Mesendoderm (in vitro differentiated cells): ENCODE measurements around the gene PCNT.

Experiments
- DNase-seq: peaks from one replicate; pipeline ENCODE4 v3.0.0; 2013
- H2AK5ac ChIP-seq: 2 replicates; pipeline ENCODE4 v1.6.1; 2013; ENCODE audit warnings: low read length, inconsistent platforms
- H2BK120ac ChIP-seq: 2 replicates; pipeline ENCODE4 v1.6.1; 2013; ENCODE audit warnings: low read depth, mild to moderate bottlenecking, low read length, moderate library complexity, mixed read lengths
- H2BK15ac ChIP-seq: replicated peaks from 2 replicates; pipeline ENCODE4 v1.6.1; 2013; ENCODE audit warnings: low read depth, mild to moderate bottlenecking, moderate library complexity
- H2BK5ac ChIP-seq: 2 replicates; pipeline ENCODE4 v1.6.1; 2013; ENCODE audit warnings: low read length, inconsistent platforms
- H3K18ac ChIP-seq: 2 replicates; pipeline ENCODE4 v1.6.1; 2013; ENCODE audit warnings: mild to moderate bottlenecking, low read length, mixed read lengths
- H3K23ac ChIP-seq: one replicate; pipeline ENCODE4 v1.6.1; 2013; ENCODE audit warnings: low read length
- H3K27ac ChIP-seq: 2 replicates; pipeline ENCODE4 v1.5.1; 2013; ENCODE audit warnings: low read depth, mild to moderate bottlenecking, inconsistent platforms, low read length, moderate library complexity
- H3K27me3 ChIP-seq: 2 replicates; pipeline ENCODE4 v1.6.1; 2013; ENCODE audit warnings: low read length, control low read depth, mild to moderate bottlenecking, inconsistent platforms; ENCODE audit not compliant: insufficient read depth, poor library complexity
- H3K36me3 ChIP-seq: 2 replicates; pipeline ENCODE4 v1.6.1; 2013; ENCODE audit warnings: low read length, inconsistent platforms; ENCODE audit not compliant: control insufficient read depth, insufficient read depth
- H3K4ac ChIP-seq: one replicate; pipeline ENCODE4 v1.6.1; 2013; ENCODE audit warnings: low read depth, mild to moderate bottlenecking, low read length, moderate library complexity
- H3K4me1 ChIP-seq: 2 replicates; pipeline ENCODE4 v1.6.1; 2013; ENCODE audit warnings: low read depth, low read length, inconsistent platforms; ENCODE audit not compliant: control insufficient read depth
- H3K4me2 ChIP-seq: 2 replicates; pipeline ENCODE4 v1.6.1; 2013; ENCODE audit warnings: low read length
- H3K4me3 ChIP-seq: 2 replicates; pipeline ENCODE4 v1.5.1; 2013; ENCODE audit warnings: mild to moderate bottlenecking, low read length
- H3K56ac ChIP-seq: one replicate; pipeline ENCODE4 v1.6.1; 2013; ENCODE audit warnings: low read length
- H3K79me1 ChIP-seq: 2 replicates; pipeline ENCODE4 v1.6.1; 2013; ENCODE audit warnings: low read length, inconsistent platforms
- H3K79me2 ChIP-seq: 2 replicates; pipeline ENCODE4 v1.6.1; 2013; ENCODE audit warnings: mild to moderate bottlenecking, low read length; ENCODE audit not compliant: control insufficient read depth, insufficient read depth
- H3K9ac ChIP-seq: 2 replicates; pipeline ENCODE4 v1.6.1; 2013; ENCODE audit warnings: low read length, inconsistent platforms
- H4K5ac ChIP-seq: one replicate; pipeline ENCODE4 v1.6.1; 2013; ENCODE audit warnings: low read length
- H4K8ac ChIP-seq: one replicate; pipeline ENCODE4 v1.6.1; 2013; ENCODE audit warnings: low read depth, mild to moderate bottlenecking, control low read depth, low read length, moderate library complexity
- WGBS: extraction: QIAGEN DNeasy Blood & Tissue Kit; methylation state at CpG from one replicate; pipeline ENCODE4 v1.1.7; 2013; ENCODE audit warnings: low lambda C conversion rate, missing lambda C conversion rate; ENCODE audit not compliant: insufficient coverage; ENCODE audit errors: extremely low coverage; 5-methylcytosine and 5-hydroxymethylcytosine counted together

The PCNT gene

GRCh38 chr21:46357684-46358425 is 33.9 kb downstream of the PCNT start:
- Histone ChIP-seq H3K36me3 (peaks cover 17% of the 10 kb centered on the region), H2BK15ac (no peak overlapping the region), H4K8ac (no peak overlapping the region), H2BK5ac (no peak overlapping the region), H3K79me2 (no peaks in the 10 kb centered on the region), H3K27me3 (no peaks in the 10 kb centered on the region), H3K4ac (no peak overlapping the region), H3K23ac (no peak overlapping the region), H3K9ac (no peak overlapping the region), H3K18ac (no peak overlapping the region), H2AK5ac (no peak overlapping the region), H4K5ac (no peak overlapping the region), H3K4me3 (no peak overlapping the region), H3K27ac (no peak overlapping the region), H3K4me2 (no peak overlapping the region), H3K4me1 (no peaks in the 10 kb centered on the region), H2BK120ac (no peak overlapping the region), H3K56ac (no peak overlapping the region), H3K79me1 (peaks cover 4% of the 10 kb centered on the region)
- no CpG with 5 or more reads among the region's 19 CpGs for WGBS
- no peak for DNase-seq

- no peak overlapping the region for H3K4me2 ChIP-seq
- no peak overlapping the region for H2BK15ac ChIP-seq
- no peak overlapping the region for H3K56ac ChIP-seq
- no peak overlapping the region for H3K4me3 ChIP-seq
- H3K79me2 ChIP-seq, result no peaks in the 10 kb centered on the region
- no peak overlapping the region for H3K23ac ChIP-seq
- no peak overlapping the region for H4K5ac ChIP-seq
- no peak overlapping the region for H2AK5ac ChIP-seq
- H4K8ac ChIP-seq, result no peak overlapping the region
- peaks cover 4% of the 10 kb centered on the region for H3K79me1 ChIP-seq
- no peak for DNase-seq
- no peak overlapping the region for H3K18ac ChIP-seq
- H3K27me3 ChIP-seq, result no peaks in the 10 kb centered on the region
- H3K27ac ChIP-seq, result no peak overlapping the region
- no peak overlapping the region for H3K4ac ChIP-seq
- no peak overlapping the region for H2BK120ac ChIP-seq
- no peaks in the 10 kb centered on the region for H3K4me1 ChIP-seq
- no peak overlapping the region for H2BK5ac ChIP-seq
- peaks cover 15% of the 10 kb centered on the region for H3K36me3 ChIP-seq
- no peak overlapping the region for H3K9ac ChIP-seq
- no CpG with 5 or more reads among the region's 10 CpGs for WGBS
These were observed 37.2 kb downstream of the PCNT start for GRCh38 chr21:46361176-46361575.

- H4K8ac ChIP-seq, result no peak overlapping the region
- H3K56ac ChIP-seq, result no peak overlapping the region
- H3K18ac ChIP-seq, result no peak overlapping the region
- no peak overlapping the region for H3K4ac ChIP-seq
- no peak overlapping the region for H3K27ac ChIP-seq
- no peak overlapping the region for H4K5ac ChIP-seq
- WGBS, result no CpG with 5 or more reads among the region's 10 CpGs
- H3K4me2 ChIP-seq, result no peak overlapping the region
- H2BK5ac ChIP-seq, result no peak overlapping the region
- no peaks in the 10 kb centered on the region for H3K4me1 ChIP-seq
- H3K4me3 ChIP-seq, result no peak overlapping the region
- H3K79me1 ChIP-seq, result peaks cover 4% of the 10 kb centered on the region
- no peaks in the 10 kb centered on the region for H3K27me3 ChIP-seq
- no peak overlapping the region for H2BK15ac ChIP-seq
- H3K23ac ChIP-seq, result no peak overlapping the region
- no peaks in the 10 kb centered on the region for H3K79me2 ChIP-seq
- H3K9ac ChIP-seq, result no peak overlapping the region
- H2AK5ac ChIP-seq, result no peak overlapping the region
- no peak overlapping the region for H2BK120ac ChIP-seq
- DNase-seq, result no peak
- peaks cover 14% of the 10 kb centered on the region for H3K36me3 ChIP-seq
These were observed 38.0 kb downstream of the PCNT start for GRCh38 chr21:46361935-46362334.

- Histone ChIP-seq H2BK120ac (no peak overlapping the region), H3K27me3 (no peaks in the 10 kb centered on the region), H3K56ac (no peak overlapping the region), H3K36me3 (peaks cover 18% of the 10 kb centered on the region), H4K8ac (no peak overlapping the region), H3K79me2 (no peaks in the 10 kb centered on the region), H3K23ac (no peak overlapping the region), H3K27ac (no peak overlapping the region), H2AK5ac (no peak overlapping the region), H3K4me1 (no peaks in the 10 kb centered on the region), H3K4me3 (no peak overlapping the region), H3K79me1 (peaks cover 4% of the 10 kb centered on the region), H3K4ac (no peak overlapping the region), H2BK15ac (no peak overlapping the region), H4K5ac (no peak overlapping the region), H3K18ac (no peak overlapping the region), H3K9ac (no peak overlapping the region), H3K4me2 (no peak overlapping the region), H2BK5ac (no peak overlapping the region)
- no peak for DNase-seq
- no CpG with 5 or more reads among the region's 15 CpGs for WGBS
These were observed 39.0 kb downstream of the PCNT start for GRCh38 chr21:46362946-46363345.

- Histone ChIP-seq H3K4me3 (no peak overlapping the region), H3K56ac (no peak overlapping the region), H3K4me1 (no peaks in the 10 kb centered on the region), H3K27ac (no peak overlapping the region), H3K18ac (no peak overlapping the region), H2BK15ac (no peak overlapping the region), H2BK5ac (no peak overlapping the region), H2BK120ac (no peak overlapping the region), H2AK5ac (no peak overlapping the region), H4K8ac (no peak overlapping the region), H3K79me2 (peaks cover under 1% of the 10 kb centered on the region), H3K4me2 (no peak overlapping the region), H3K79me1 (peaks cover 7% of the 10 kb centered on the region), H3K36me3 (peaks cover 19% of the 10 kb centered on the region), H3K23ac (no peak overlapping the region), H3K27me3 (no peaks in the 10 kb centered on the region), H3K4ac (no peak overlapping the region), H3K9ac (no peak overlapping the region), H4K5ac (no peak overlapping the region)
- no peak for DNase-seq
- no CpG with 5 or more reads among the region's 16 CpGs for WGBS
These were observed 39.7 kb downstream of the PCNT start for GRCh38 chr21:46363698-46364097.

GRCh38 chr21:46366091-46366490 is 42.1 kb downstream of the PCNT start:
- no CpG with 5 or more reads among the region's 11 CpGs for WGBS
- Histone ChIP-seq H3K18ac (no peak overlapping the region), H3K9ac (no peak overlapping the region), H3K4me3 (no peak overlapping the region), H4K8ac (no peak overlapping the region), H3K27me3 (no peaks in the 10 kb centered on the region), H3K79me1 (peaks cover 12% of the 10 kb centered on the region), H3K79me2 (peaks cover 5% of the 10 kb centered on the region), H2AK5ac (no peak overlapping the region), H3K23ac (no peak overlapping the region), H3K56ac (no peak overlapping the region), H3K4ac (no peak overlapping the region), H3K27ac (no peak overlapping the region), H3K36me3 (peaks cover 19% of the 10 kb centered on the region), H4K5ac (no peak overlapping the region), H2BK15ac (no peak overlapping the region), H3K4me1 (no peaks in the 10 kb centered on the region), H2BK120ac (no peak overlapping the region), H2BK5ac (no peak overlapping the region), H3K4me2 (no peak overlapping the region)
- no peak for DNase-seq
